ENCODE measurements around the gene STX17. TPM values are rescaled to one million over a fixed set of nuclear protein-coding genes. Genes with fewer than 3 reads are reported as not detected.

STX17 gene
- total RNA-seq, 2 experiments from 2014 or later: 36.0 to 36.2 TPM

Other genes with a start within 250 kb of the STX17 start
- gene NR4A3, start 84.8 kb upstream of the STX17 start, total RNA-seq: under 1 TPM; 0.17 to 0.29 TPM
- 10 to 100 TPM; 16.9 to 18.8 TPM for gene ERP44, start 192.3 kb downstream of the STX17 start, total RNA-seq
- gene INVS, start 192.6 kb downstream of the STX17 start, total RNA-seq: 10 to 100 TPM; 15.8 to 16.9 TPM

Measured in activated CD4-positive, alpha-beta T cell treated with anti-CD3 and anti-CD28 coated beads, Interleukin-2, amount 10 ng/mL, durations not matched to agents 7 days and 5 days (primary cell).